SH-SY5Y (cell line): Measurements from ENCODE around the gene FAM78A.

ENCODE experiments used
- GATA2 ChIP-seq: IDR thresholded peaks from 2 replicates; pipeline ENCODE4 v1.6.1; 2011; ENCODE audit warnings: mild to moderate bottlenecking, low read depth, low read length
- GATA3 ChIP-seq: IDR thresholded peaks from 2 replicates; pipeline ENCODE4 v1.6.1; 2011; ENCODE audit warnings: low read depth, mild to moderate bottlenecking, low read length, moderate library complexity

Gene FAM78A

DNA sequence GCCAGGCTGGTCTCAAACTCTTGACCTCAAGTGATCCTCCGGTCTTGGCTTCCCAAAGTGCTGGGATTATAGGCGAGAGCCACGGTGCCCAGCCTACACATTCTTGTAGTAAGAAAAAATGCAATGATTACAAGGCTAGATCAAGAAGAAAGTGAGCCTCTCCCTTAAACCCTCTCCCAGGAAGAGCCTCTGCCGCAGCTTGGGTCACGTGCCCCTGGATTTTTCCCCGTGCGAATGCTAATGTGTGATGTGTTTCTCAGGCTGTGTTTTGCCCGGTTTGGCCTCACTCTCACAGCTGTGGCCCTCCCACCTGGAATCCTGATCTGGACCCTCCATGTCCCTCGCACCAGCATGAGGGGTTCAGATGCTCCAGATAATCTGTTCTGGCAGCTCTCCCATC is 20.1 kb upstream of the FAM78A start:
- TF ChIP-seq GATA2: no peak; the same call in 1 of the 2 replicates
- TF ChIP-seq GATA3: no peak

DNA sequence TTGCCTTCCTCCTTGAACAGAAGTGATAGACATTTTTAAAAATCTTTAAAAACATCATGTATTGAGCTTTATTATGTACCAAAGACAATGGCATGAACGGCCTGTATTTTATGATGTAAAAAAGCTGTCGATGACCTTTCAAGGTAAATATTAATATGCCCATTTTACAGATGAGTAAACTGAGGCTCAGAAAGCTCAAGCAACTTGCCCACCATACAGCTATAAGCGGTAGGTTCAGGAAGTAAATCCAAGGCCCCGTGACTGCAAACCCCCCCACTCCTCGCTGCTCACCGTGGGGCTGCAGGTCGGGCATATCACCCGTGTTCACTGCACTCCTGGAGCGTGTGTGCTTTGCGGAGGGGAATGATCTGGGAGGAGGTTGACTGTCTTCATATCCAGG is 16.6 kb upstream of the FAM78A start:
- TF ChIP-seq GATA3 (no peak), GATA2 (no peak)

DNA sequence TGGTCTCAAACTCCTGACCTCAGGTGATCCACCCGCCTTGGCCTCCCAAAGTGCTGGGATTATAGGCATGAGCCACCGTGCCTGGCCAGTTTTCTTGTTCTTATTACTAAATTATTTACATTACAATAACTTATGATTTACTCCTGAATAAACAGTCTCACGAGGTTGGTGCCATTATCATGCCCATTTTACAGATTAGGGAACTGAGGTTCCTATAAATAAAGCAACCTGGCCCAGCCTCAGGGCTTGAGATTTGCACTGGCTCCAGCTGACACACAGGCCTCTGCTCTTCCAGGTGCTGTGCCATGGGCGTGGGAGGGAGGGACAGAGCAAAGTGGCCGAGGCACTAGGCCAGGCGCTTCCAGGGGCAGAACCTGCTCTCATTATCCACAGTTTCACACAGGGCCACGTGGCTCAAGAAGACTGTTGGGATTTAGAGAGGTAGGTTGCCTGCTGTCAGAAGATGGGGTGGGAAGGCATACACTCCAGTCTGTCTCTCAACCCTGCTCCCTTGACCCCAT is 15.5 kb upstream of the FAM78A start:
- TF ChIP-seq GATA3 (no peak), GATA2 (no peak)

GRCh38 chr9:131290767-131291370 is 14.6 kb upstream of the FAM78A start:
- no peak for TF ChIP-seq GATA3
- TF ChIP-seq GATA2: no peak

- TF ChIP-seq GATA2 (no peak), GATA3 (no peak)
Observed at GRCh38 chr9:131290036-131290766, 13.9 kb upstream of the FAM78A start.

GRCh38 chr9:131289301-131290035 is 13.2 kb upstream of the FAM78A start, which contains the start of gene PLPP7:
PLPP7 (plus strand) TSS chr9:131289723; CDS start chr9:131289998, 275 bp downstream.
- TF ChIP-seq GATA3: no peak
- no peak for TF ChIP-seq GATA2

DNA sequence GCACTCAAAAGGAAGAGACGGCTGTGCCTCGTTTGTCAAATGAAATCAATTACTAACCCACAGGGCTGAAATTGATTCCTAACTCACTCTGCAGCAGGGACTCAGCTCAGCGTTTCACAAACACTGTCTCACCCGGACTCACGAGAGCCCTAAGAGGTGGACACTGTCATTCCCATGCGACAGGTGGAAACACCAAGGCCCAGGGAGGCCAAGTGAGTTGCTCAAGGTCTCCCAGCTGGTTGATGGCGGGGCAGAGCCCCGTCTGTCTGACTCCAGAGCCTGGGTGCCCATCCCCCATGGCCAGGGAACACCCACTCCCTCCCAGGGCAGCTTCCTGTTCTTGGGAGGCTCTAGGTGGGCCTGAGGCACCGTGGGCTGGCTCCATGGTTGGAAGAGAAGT is 11.9 kb upstream of the FAM78A start:
- TF ChIP-seq GATA2 (no peak), GATA3 (no peak)

GRCh38 chr9:131287359-131287758 is 11.0 kb upstream of the FAM78A start:
- TF ChIP-seq GATA2 (no peak), GATA3 (no peak)

DNA sequence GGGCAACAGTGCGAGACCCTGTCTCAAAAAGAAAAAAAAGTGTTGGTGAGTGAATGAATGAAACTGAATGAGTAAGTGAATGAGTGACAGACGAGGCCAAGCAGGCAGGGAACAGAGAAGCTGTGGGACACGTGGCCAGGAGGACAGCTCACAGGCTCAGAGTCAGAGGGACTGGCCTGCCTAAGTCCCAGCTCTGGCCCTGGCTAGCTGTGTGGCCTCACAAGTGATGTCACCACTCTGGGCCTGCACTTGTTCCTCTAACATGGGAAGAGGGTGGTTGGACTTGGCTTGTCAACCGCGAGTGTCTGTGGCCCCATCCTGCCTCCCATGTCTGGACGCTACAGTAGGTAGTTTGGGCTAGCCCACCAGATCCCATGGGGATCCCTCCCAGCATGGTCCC is 8.5 kb upstream of the FAM78A start:
- TF ChIP-seq GATA2 (no peak), GATA3 (no peak)

GRCh38 chr9:131282688-131283422 is 6.5 kb upstream of the FAM78A start:
- TF ChIP-seq GATA3 (no peak), GATA2 (no peak)

DNA sequence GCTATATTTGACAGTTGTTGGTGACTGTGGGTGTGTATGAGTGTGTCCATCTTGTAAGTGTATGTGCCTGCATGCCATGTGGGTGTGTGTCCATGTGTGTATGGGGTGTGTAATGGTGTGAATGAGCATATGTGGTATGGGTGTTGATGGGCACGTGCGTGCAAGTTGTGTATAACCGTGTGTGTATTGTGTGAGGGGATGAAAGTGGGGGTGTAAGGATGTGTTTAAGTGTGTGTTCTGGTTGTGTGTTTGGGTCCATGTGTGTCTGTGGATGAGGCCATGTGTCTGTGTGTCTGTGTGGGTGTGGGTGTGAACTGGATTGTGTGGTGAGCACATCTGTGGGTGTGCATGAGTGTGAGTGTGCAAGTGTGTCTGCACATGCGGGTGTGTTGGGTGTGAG is 5.9 kb upstream of the FAM78A start:
- TF ChIP-seq GATA2 (no peak), GATA3 (no peak)

- TF ChIP-seq GATA3 (no peak), GATA2 (no peak)
Observed at GRCh38 chr9:131281119-131281965, 5.0 kb upstream of the FAM78A start.

DNA sequence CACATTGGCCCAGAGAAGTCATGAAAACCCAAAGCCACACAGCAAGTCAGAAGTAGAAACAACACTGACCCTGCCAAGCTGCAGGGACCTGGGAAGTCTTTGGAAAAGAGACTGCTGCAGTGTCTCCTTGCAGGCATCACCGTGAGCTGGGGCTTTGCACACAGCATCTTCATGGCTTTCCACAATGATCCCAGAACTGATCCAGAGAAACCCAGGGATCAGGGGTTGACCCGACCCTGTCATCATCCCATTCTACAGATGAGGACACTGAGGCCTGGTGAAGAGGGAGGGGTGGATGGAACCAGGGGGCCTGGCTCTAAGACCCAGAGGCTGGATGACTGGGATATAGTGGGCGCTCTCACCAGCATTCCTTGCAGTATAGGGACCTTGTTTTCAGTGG is 4.3 kb upstream of the FAM78A start:
- no peak for TF ChIP-seq GATA3
- no peak for TF ChIP-seq GATA2
